CD4-positive, alpha-beta T cell (primary cell): ENCODE results near the gene DSEL. TPM values are rescaled to one million over a fixed set of nuclear protein-coding genes. Genes with fewer than 3 reads are reported as not detected.

ENCODE experiments used
- ATAC-seq: fragments of 200-7000 bp; cut with Tn5 transposase; one replicate; pipeline ENCODE4 v1.10.0; 2022; ENCODE audit warnings: mild to moderate bottlenecking; ENCODE audit not compliant: poor library complexity
- CTCF ChIA-PET: fragments of 350-600 bp; sonication (Branson Sonifier 250); formaldehyde crosslinking; loops from one replicate; lab custom pipeline; 2021; ENCODE audit warnings: antibody characterized with exemption, inconsistent platforms; lab: Charles Lee
- POLR2A ChIA-PET: fragments of 350-600 bp; sonication (Branson Sonifier 250); formaldehyde crosslinking; loops from one replicate; lab custom pipeline; 2021; ENCODE audit warnings: antibody characterized with exemption, inconsistent platforms; lab: Charles Lee
- DNase-seq, 14 experiments: peaks; one replicate each; pipeline ENCODE4 v3.0.0-alpha.2; 2013 to 2020; ENCODE audit warnings: mixed read lengths in 2 of 14
- H3K27ac ChIP-seq, 2 donors: one replicate each; pipeline versions ENCODE4 v1.5.1 to v1.7.0; 2013; ENCODE audit warnings: low read length in 2 of 2, low read depth in 1 of 2, mild to moderate bottlenecking in 1 of 2
- H3K27me3 ChIP-seq, 2 experiments: 1 replicate in 1 of 2; 2 replicates in 1 of 2; pipeline versions ENCODE4 v1.6.1 to v1.7.0; 2013; ENCODE audit warnings: low read length in 2 of 2, control low read depth in 1 of 2, mild to moderate bottlenecking in 1 of 2, moderate library complexity in 1 of 2; ENCODE audit not compliant: insufficient read depth in 2 of 2, control insufficient read depth in 1 of 2
- H3K36me3 ChIP-seq: one replicate; pipeline ENCODE4 v1.6.1; 2013; ENCODE audit warnings: low read length, control low read depth; ENCODE audit not compliant: insufficient read depth
- H3K4me1 ChIP-seq: one replicate; pipeline ENCODE4 v1.6.1; 2013; ENCODE audit warnings: low read length, control low read depth; ENCODE audit not compliant: insufficient read depth
- H3K4me3 ChIP-seq: one replicate; pipeline ENCODE4 v1.5.1; 2013; ENCODE audit warnings: mild to moderate bottlenecking, low read length, moderate library complexity
- H3K9me3 ChIP-seq, 2 experiments: 1 replicate in 1 of 2; 2 replicates in 1 of 2; pipeline versions ENCODE4 v1.6.1 to v1.7.0; 2013; ENCODE audit warnings: low read length in 2 of 2, mild to moderate bottlenecking in 2 of 2, control low read depth in 1 of 2, moderate library complexity in 1 of 2; ENCODE audit not compliant: control insufficient read depth in 1 of 2, insufficient read depth in 1 of 2
- H3K27ac Mint-ChIP-seq: one replicate; pipeline ENCODE4 v1.8.0; 2020; ENCODE audit warnings: mixed read lengths
- H3K27me3 Mint-ChIP-seq: one replicate; pipeline ENCODE4 v1.8.0; 2021; ENCODE audit warnings: mixed read lengths
- H3K36me3 Mint-ChIP-seq: one replicate; pipeline ENCODE4 v1.8.0; 2021; ENCODE audit warnings: low read depth, mixed read lengths
- H3K4me1 Mint-ChIP-seq: one replicate; pipeline ENCODE4 v1.8.0; 2021; ENCODE audit warnings: low read depth, mixed read lengths
- H3K4me3 Mint-ChIP-seq: one replicate; pipeline ENCODE4 v1.8.0; 2020; ENCODE audit warnings: mild to moderate bottlenecking, mixed read lengths
- H3K9me3 Mint-ChIP-seq: one replicate; pipeline ENCODE4 v1.8.0; 2020; ENCODE audit warnings: mixed read lengths
- CTCF ChIP-seq: fragments of 200-600 bp; IDR thresholded peaks from one replicate; pipeline ENCODE4 v1.8.0; 2022; ENCODE audit warnings: antibody characterized with exemption, mild to moderate bottlenecking
- intact Hi-C, 2 experiments: fragments of 100-400 bp; cut with DNase I in 1 of 2; cut with micrococcal nuclease in 1 of 2; formaldehyde crosslinking; loops; one replicate each; pipeline versions ENCODE4 v1.15.1 to v1.9.0; 2023 to 2025; cut with DNase I, micrococcal nuclease
- total RNA-seq, 174 experiments: library from RNA in 2 of 174; stranded (reverse) in 2 of 174; gene quantifications; one replicate each; pipeline ENCODE4 v1.2.3 and lab custom pipeline; 2021 to 2026

The DSEL gene
- total RNA-seq, 2 experiments from 2014 or later = 0.52 to 0.53 TPM

GRCh38 chr18:67549946-67550345 lies 33.4 kb upstream of the DSEL start:
- H3K36me3 ChIP-seq = no peaks in the 10 kb centered on the region
- Mint-ChIP-seq H3K36me3 (no peaks in the 10 kb centered on the region), H3K27me3 (peaks cover 9% of the 10 kb centered on the region), H3K27ac (no peak overlapping the region), H3K9me3 (no peaks in the 10 kb centered on the region), H3K4me3 (no peak overlapping the region), H3K4me1 (no peaks in the 10 kb centered on the region)
- no peak for DNase-seq
- H3K9me3 ChIP-seq = no peaks in the 10 kb centered on the region
- H3K27me3 ChIP-seq = no peaks in the 10 kb centered on the region
- no peak overlapping the region for H3K27ac ChIP-seq
- TF ChIP-seq CTCF = no peak
- POLR2A ChIA-PET = no interaction called here
- ATAC-seq = no peak
- H3K4me3 ChIP-seq = no peak overlapping the region
- intact Hi-C loops = no loop called here
- no peaks in the 10 kb centered on the region for H3K4me1 ChIP-seq
- CTCF ChIA-PET = no interaction called here

GRCh38 chr18:67545681-67546080 lies 29.2 kb upstream of the DSEL start:
- no peaks in the 10 kb centered on the region for H3K27me3 ChIP-seq
- no peak overlapping the region for H3K27ac ChIP-seq
- intact Hi-C loops = no loop called here
- no peaks in the 10 kb centered on the region for H3K9me3 ChIP-seq
- Mint-ChIP-seq H3K4me1 (no peaks in the 10 kb centered on the region), H3K27ac (no peak overlapping the region), H3K9me3 (no peaks in the 10 kb centered on the region), H3K4me3 (no peak overlapping the region), H3K36me3 (no peaks in the 10 kb centered on the region), H3K27me3 (peaks cover 13% of the 10 kb centered on the region)
- no peak overlapping the region for H3K4me3 ChIP-seq
- ChIA-PET CTCF (no interaction called here), POLR2A (no interaction called here)
- DNase-seq (no peak), ATAC-seq (no peak)
- TF ChIP-seq CTCF = no peak
- no peaks in the 10 kb centered on the region for H3K4me1 ChIP-seq
- H3K36me3 ChIP-seq = no peaks in the 10 kb centered on the region

GRCh38 chr18:67540559-67540958 lies 24.0 kb upstream of the DSEL start:
- ATAC-seq (no peak), DNase-seq (no peak)
- Mint-ChIP-seq H3K27me3 (peaks cover 13% of the 10 kb centered on the region), H3K27ac (no peak overlapping the region), H3K4me1 (no peaks in the 10 kb centered on the region), H3K36me3 (no peaks in the 10 kb centered on the region), H3K4me3 (no peak overlapping the region), H3K9me3 (no peaks in the 10 kb centered on the region)
- CTCF ChIA-PET = no interaction called here
- H3K4me3 ChIP-seq = no peak overlapping the region
- POLR2A ChIA-PET = no interaction called here
- no peaks in the 10 kb centered on the region for H3K36me3 ChIP-seq
- intact Hi-C loops = no loop called here
- no peaks in the 10 kb centered on the region for H3K9me3 ChIP-seq
- no peak overlapping the region for H3K27ac ChIP-seq
- no peak for TF ChIP-seq CTCF
- no peaks in the 10 kb centered on the region for H3K4me1 ChIP-seq
- no peaks in the 10 kb centered on the region for H3K27me3 ChIP-seq
